Brain microvascular endothelial cell (primary cell): Measurements from ENCODE around the gene OR52E6.
A peak's percentile ranks its signal among the peaks of the same experiment; 100 is the strongest.

Experiments used
- DNase-seq: peaks from one replicate; pipeline ENCODE4 v3.0.0-alpha.2; 2020
- H3K27ac ChIP-seq: fragments of 250-450 bp; sonication (Bioruptor Pico); 2 replicates; pipeline ENCODE4 v1.5.1; 2020; ENCODE audit warnings: mild to moderate bottlenecking, moderate library complexity
- H3K27me3 ChIP-seq: fragments of 250-450 bp; sonication (Bioruptor Pico); replicated peaks from 2 replicates; pipeline ENCODE4 v1.5.1; 2020; ENCODE audit warnings: mild to moderate bottlenecking
- H3K36me3 ChIP-seq: fragments of 250-450 bp; sonication (Bioruptor Pico); replicated peaks from 2 replicates; pipeline ENCODE4 v1.5.1; 2020; ENCODE audit warnings: mild to moderate bottlenecking
- H3K4me3 ChIP-seq: 2 replicates; pipeline ENCODE4 v1.5.1; 2011; ENCODE audit warnings: low read depth, mild to moderate bottlenecking, control low read depth, low read length, moderate library complexity
- in situ Hi-C: cut with HindIII; loops from 2 replicates; pipeline ENCODE4 v1.10.0; 2017; ENCODE audit warnings: low sequenced_read_pairs, low pct_ligation_motif_present
- TF ChIP-seq, protein P1 (sequence below): IDR thresholded peaks from 2 replicates; pipeline ENCODE4 v1.5.1; 2011; ENCODE audit warnings: low read depth, mild to moderate bottlenecking, moderate library complexity, low read length, control low read depth, inconsistent platforms; ENCODE audit errors: missing control alignments

Gene OR52E6

DNA sequence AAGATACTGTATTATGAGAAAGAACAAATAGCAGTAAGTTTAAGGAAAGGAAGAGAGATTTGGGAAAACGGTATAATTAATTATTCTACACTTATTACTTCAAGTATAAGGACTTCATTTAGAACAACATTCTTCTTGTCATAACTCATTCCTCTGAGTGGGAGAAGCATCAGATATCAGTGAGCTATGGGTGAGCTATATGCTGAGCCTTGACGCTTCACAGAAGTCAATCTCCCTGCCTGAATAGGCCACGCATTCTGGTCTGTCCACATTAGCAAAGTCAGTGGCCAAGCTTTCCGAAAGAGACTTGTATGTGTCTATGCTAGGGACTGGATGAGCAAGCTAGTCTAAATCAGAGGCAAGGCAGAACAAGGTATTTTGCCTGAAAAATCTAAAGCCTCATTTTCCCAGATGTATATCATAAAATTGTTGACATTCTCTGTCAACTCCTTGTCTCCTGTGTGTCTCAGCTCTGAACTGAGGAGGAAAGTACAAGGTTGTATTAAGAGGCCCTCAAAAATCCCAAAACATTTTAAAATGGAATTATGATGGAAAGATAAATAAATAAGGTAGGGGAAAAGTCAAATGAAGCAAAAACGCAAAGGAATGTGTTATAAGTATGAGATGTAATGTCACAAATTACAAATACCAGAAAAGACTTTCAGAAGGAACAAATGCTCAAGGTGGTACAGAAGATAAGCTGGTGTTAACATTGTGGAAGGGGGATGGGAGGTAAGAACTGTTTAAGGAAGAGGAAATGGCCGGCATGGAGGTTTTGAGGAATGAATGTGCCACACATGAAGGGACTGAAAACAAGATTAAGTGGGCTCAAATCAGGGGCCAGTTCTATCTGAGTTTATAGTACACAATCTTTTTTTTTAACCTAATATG, 31.5 kb downstream of the OR52E6 start:
- in situ Hi-C loops, result no loop called here
- Histone ChIP-seq H3K27ac (no peak overlapping the region), H3K4me3 (no peak overlapping the region), H3K36me3 (no peaks in the 10 kb centered on the region), H3K27me3 (no peaks in the 10 kb centered on the region)
- DNase-seq, result no peak
- TF ChIP-seq, protein P1, sequence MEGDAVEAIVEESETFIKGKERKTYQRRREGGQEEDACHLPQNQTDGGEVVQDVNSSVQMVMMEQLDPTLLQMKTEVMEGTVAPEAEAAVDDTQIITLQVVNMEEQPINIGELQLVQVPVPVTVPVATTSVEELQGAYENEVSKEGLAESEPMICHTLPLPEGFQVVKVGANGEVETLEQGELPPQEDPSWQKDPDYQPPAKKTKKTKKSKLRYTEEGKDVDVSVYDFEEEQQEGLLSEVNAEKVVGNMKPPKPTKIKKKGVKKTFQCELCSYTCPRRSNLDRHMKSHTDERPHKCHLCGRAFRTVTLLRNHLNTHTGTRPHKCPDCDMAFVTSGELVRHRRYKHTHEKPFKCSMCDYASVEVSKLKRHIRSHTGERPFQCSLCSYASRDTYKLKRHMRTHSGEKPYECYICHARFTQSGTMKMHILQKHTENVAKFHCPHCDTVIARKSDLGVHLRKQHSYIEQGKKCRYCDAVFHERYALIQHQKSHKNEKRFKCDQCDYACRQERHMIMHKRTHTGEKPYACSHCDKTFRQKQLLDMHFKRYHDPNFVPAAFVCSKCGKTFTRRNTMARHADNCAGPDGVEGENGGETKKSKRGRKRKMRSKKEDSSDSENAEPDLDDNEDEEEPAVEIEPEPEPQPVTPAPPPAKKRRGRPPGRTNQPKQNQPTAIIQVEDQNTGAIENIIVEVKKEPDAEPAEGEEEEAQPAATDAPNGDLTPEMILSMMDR, result no peak

- Histone ChIP-seq H3K27ac (no peak overlapping the region), H3K36me3 (no peaks in the 10 kb centered on the region), H3K27me3 (no peaks in the 10 kb centered on the region), H3K4me3 (peak overlapping the region; percentile 52)
- TF ChIP-seq, protein P1, result no peak
- DNase-seq, result no peak
- in situ Hi-C loops, result no loop called here
Measured at GRCh38 chr11:5809122-5809519, 32.6 kb downstream of the OR52E6 start.

DNA sequence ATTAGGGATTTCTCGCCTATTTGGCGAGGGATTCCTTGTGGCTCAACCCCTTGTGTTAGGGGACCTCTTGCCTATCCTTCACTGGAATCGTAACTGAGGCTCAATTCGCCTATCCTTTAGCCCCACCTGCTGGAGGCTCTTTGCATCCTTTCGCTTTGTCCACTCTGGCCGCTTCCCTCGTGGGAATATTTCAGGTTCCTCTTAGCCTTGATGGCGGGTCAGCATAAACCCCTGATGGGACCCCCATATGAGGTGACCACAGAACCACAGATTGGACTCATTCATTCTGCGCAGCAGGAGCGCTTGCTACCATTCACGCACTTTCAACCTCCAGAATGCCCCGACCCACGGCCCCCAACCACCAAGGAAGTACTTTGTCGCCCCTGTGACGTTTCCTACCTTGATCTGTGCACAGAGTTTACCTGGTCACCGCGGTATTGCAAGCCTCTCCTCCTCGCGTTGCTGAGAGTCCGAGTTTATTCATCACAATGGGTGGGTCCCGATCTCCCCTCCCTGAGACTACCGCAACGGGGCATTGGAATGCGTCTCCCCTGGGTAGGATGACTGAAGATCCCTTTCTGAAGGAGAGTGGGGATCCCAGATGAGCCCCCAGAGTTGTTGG, 33.1 kb downstream of the OR52E6 start, which contains the start of gene OR52N2:
Gene OR52N2 (plus strand): TSS at position 425 of the 622 bp plus-strand sequence. CDS start 11,412 bp downstream, outside the sequence.
- Histone ChIP-seq H3K4me3 (peak within 1 kb of the TSS; percentile 52), H3K36me3 (no peaks in the 10 kb centered on the region), H3K27ac (no peak within 1 kb of the TSS), H3K27me3 (no peaks in the 10 kb centered on the region)
- TF ChIP-seq, protein P1, result peak; percentile 88
- DNase-seq, result peak; percentile 56
- in situ Hi-C loops, result no loop called here

DNA sequence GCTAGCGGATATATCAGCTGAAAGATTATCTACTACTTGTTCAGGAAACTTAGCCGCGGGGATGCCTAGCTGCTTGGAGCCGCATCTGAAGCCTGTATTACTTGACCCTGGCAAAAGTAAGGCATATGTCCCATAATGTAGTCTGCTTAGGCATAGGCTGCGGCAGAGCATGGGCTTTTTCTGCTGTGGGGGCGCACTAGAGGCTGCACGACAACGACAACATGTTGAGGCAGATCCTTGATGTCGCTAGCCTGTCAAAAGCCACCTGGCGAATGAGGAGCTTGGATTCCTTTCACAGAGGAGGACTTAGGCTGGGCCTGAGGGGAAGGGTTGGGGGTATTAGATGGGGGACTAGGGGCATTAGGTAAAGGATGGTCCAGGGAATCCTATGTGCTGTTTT, 34.1 kb downstream of the OR52E6 start:
- no peak overlapping the region for H3K4me3 ChIP-seq
- no peaks in the 10 kb centered on the region for H3K27me3 ChIP-seq
- no peak for DNase-seq
- TF ChIP-seq, protein P1, result peak; percentile 6
- in situ Hi-C loops, result no loop called here
- no peak overlapping the region for H3K27ac ChIP-seq
- no peaks in the 10 kb centered on the region for H3K36me3 ChIP-seq

DNA sequence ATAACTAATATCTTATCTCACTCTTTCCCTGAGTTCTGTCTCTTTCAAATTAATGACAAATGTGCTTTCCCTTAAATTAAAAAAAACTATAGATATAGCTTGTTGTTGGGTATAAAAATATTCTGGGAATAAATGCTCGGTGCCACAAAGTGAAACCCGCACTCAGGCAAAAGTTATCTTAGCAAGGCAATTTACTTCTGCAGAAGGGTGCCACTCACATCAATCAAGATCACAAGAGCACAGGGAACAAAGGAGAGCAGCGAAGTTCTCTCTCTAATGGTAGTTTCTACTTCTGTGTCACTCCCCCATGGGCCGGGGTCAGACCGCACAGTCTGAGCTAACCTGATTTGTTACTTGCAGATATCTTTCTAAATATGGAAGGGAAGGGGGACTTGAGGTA, 37.7 kb downstream of the OR52E6 start:
- DNase-seq, result no peak
- H3K4me3 ChIP-seq, result no peak overlapping the region
- H3K27me3 ChIP-seq, result no peaks in the 10 kb centered on the region
- in situ Hi-C loops, result no loop called here
- TF ChIP-seq, protein P1, result no peak
- no peak overlapping the region for H3K27ac ChIP-seq
- no peaks in the 10 kb centered on the region for H3K36me3 ChIP-seq
